ENCODE results near the gene ITM2C. TPM values are rescaled to one million over a fixed set of nuclear protein-coding genes. Genes with fewer than 3 reads are reported as not detected.

Gene ITM2C
- total and polyA plus RNA-seq, 2 of the 13 experiments (the other 11 are each of a cell fraction or from before 2014, with no cell fraction given), result 70.5 to 270 TPM

GRCh38 chr2:230907361-230908091 is 42.8 kb downstream of the ITM2C start:
- whole genome bisulfite sequencing (ENCODE audit: low lambda C conversion rate), result 45% methylated on average over 15 of the region's 16 CpGs
- Histone ChIP-seq H3K27ac (ENCODE audit: extremely low read length, insufficient read depth, low read length) (no peak overlapping the region), H3K27me3 (ENCODE audit: control insufficient read depth in 1 of 2, insufficient read depth in 2 of 2, low read length in 2 of 2) (peaks cover 10 to 86% of the 10 kb centered on the region in 2 experiments; a peak in 4 of 5 replicates), H2AFZ (ENCODE audit: low read length) (no peak overlapping the region), H4K20me1 (ENCODE audit: insufficient read depth, low read length) (no peaks in the 10 kb centered on the region), H3K4me3 (replicated peaks in 1 of 3; ENCODE audit: insufficient read depth in 1 of 3, low read depth in 2 of 3, low read length in 3 of 3) (no peak overlapping the region), H3K9me3 (ENCODE audit: low read length) (no peaks in the 10 kb centered on the region), H3K36me3 (replicated peaks in 1 of 2; ENCODE audit: control insufficient read depth in 1 of 2, insufficient read depth in 2 of 2, low read length in 2 of 2) (no peaks in the 10 kb centered on the region), H3K79me2 (ENCODE audit: insufficient read depth, low read length) (no peaks in the 10 kb centered on the region), H3K9ac (ENCODE audit: insufficient read depth, low read depth, low read length) (no peak overlapping the region), H3K4me2 (ENCODE audit: low read depth, low read length) (no peak overlapping the region), H3K4me1 (ENCODE audit: insufficient read depth, low read length) (peaks cover 24% of the 10 kb centered on the region)
- ATAC-seq, result no peak
- no peak for FAIRE-seq
- ChIA-PET CTCF (ENCODE audit: low intra/inter-chr PET ratio, low total read pairs) (no interaction called here), POLR2A (interaction anchor here (1.4 kb wide), 1 partner anchor 143 kb away, joined by 5 read pairs; no protein-coding TSS in a partner anchor)
- no TSS peak for BruUV-seq (replicated peaks)
- TF ChIP-seq LCORL (IDR thresholded peaks at IDR 0.05) (no peak), LCORL (CRISPR knock-in tag; IDR thresholded peaks at IDR 0.05) (no peak), ZNF766 (CRISPR knock-in tag; IDR thresholded peaks at IDR 0.05; ENCODE audit: borderline replicate concordance) (no peak), ZNF282 (IDR thresholded peaks at IDR 0.05; ENCODE audit: partially characterized antibody) (no peak), ZFYVE20 (CRISPR knock-in tag; IDR thresholded peaks at IDR 0.05; ENCODE audit: borderline replicate concordance, low read depth) (no peak), ZNF121 (CRISPR knock-in tag; IDR thresholded peaks at IDR 0.05) (no peak), ZBTB26 (CRISPR knock-in tag; IDR thresholded peaks at IDR 0.05; ENCODE audit: borderline replicate concordance) (no peak), POLR2AphosphoS5 (IDR thresholded peaks at IDR 0.05; ENCODE audit: low read depth, low read length) (no peak), ZMAT3 (CRISPR knock-in tag; conservative IDR thresholded peaks at IDR 0.05) (no peak), PHF21A (CRISPR knock-in tag; IDR thresholded peaks at IDR 0.05) (no peak)
- intact Hi-C loops (cut with micrococcal nuclease; ENCODE audit: unreplicated experiment), result no loop called here
- no peak for DNase-seq (ENCODE audit: low spot score)
- in situ Hi-C loops (cut with HindIII; ENCODE audit: extremely low pct_ligation_motif_present, low pct_unique_long_range_greater_than_20kb), result no loop called here
